Smooth muscle cell of the coronary artery (primary cell): ENCODE data around the gene DUSP19. TPM values are rescaled to one million over a fixed set of nuclear protein-coding genes. Genes with fewer than 3 reads are reported as not detected.

Experiments
- total RNA-seq: library from RNA; depleted of rRNA; stranded (reverse); fragments of >200 nt; gene quantifications from 2 replicates; pipeline ENCODE4 v1.2.3, GENCODE V29; 2014; ENCODE audit warnings: low replicate concordance

DUSP19 gene, protein sequence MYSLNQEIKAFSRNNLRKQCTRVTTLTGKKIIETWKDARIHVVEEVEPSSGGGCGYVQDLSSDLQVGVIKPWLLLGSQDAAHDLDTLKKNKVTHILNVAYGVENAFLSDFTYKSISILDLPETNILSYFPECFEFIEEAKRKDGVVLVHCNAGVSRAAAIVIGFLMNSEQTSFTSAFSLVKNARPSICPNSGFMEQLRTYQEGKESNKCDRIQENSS
- 3.4 and 4.2 TPM in 2 replicates for total RNA-seq

DNA sequence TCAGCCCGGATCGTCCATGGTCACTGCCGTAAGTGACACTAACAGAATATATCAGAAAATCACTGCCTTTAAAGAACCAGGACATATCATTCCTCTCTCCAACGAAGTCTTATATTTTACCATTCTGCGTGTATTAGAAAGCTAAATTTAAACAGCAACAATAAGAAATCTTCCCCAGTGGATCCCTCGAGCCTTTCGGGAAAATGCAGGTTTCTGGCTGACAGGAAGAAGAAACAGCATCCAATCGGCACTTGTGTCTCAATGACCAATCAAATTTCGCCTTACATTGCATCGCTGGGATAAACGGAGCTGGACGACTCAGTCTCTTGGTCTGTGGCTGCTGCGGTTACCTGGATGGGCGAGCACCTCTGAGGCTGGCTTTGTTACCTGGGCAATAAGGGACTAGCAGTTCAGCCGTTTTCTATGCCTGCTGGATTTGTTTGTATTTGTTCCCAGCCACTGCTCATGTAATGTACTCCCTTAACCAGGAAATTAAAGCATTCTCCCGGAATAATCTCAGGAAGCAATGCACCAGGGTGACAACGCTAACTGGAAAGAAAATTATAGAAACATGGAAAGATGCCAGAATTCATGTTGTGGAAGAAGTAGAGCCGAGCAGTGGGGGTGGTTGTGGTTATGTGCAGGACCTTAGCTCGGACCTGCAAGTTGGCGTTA is at the start of gene DUSP19:
DUSP19 (plus strand) TSS at position 284 of the 675 bp plus-strand sequence; CDS start at position 471, 187 bp downstream.

DNA sequence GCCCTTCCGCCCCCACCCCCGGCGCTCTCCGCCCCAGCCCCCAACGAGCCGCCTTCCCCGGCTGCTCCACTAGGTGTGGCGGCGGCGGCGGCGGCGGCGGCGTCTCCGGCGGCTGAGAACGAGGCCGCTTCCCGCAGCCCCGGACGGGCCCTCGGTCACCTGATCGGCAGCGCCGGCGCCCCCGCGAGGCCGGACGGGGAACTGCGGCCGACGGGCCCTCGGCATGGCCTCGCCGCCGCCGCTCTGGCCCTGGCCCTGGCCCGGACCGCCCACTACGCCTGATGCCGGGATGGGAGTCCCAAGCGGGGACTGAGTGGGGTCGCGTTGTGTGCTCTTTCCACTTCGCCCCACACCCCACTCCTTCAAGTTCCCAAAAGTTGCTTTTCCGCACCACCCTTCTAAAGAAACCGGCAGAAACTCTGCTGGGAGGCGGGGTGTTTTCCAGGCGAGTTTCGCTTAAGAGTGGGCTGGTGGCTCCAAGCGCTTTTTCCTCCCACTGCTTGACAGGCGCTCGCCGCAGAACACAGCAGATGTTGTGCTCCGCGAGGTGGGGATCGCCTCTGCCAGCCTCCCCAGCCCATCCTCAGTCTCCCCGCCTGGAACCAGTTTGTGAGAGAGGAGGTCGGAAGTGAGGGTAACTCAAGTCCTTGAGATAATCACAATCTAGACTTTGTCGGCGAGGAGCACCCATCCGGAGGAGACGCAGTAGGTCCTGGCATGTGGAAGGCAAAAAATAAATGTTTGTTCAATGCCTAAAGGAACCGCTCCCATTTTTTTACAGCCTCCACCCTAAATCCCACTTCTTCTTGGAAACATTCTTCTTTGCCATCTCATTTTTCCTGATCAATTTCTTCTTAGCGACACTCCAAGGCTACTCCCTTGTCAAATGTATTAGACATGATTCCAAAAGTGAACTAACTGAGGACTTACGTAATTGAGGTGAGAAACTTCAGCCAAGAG is 39.9 kb upstream of the DUSP19 start, which contains the start of gene NCKAP1:
NCKAP1 (minus strand) TSS at position 117 of the 960 bp plus-strand sequence. CDS start 358 bp downstream, outside the sequence.

DNA sequence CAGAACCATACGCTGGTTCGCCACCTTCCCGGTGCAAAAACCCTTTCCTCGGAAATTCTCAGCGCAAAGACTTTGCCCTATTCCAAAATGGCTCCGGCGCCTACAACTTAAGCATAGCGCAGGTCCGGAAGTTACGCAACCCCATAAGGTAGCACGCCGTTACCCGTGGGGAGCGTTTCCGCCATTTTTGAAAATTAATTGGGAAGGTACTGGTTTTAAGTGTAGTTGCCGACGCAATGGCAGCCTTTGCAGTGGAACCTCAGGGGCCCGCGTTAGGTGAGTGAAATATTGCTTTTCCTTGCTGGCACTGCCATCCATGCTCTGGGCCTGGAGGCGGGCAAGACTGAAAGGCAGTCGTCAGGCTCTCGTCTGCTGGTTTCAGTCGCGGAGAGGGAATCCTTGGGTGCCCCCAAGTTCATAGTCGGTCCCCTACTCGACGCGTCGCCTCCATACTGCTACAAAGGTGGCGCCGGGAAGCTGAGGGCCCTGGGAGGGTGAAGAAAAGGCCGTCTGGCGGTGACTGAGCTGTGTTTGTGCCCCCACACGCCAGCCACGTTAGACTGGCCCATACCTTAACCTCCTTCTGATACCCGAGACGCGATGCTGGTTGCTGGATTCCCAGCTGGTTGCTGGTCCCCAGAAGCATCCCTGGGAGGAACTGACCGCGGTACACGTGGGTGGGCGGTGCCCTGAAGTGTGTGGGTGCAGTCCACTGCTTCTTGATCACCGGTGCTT is 45.8 kb downstream of the DUSP19 start, which contains the start of gene NUP35:
NUP35 (plus strand) TSS at position 222 of the 735 bp plus-strand sequence; CDS start at position 237, 15 bp downstream.

Other genes starting within 250 kb of the DUSP19 start
- gene FRZB, start 212.1 kb upstream of the DUSP19 start, total RNA-seq, result under 0.01 TPM in 1 of 2 replicates, not detected in the other
- gene NCKAP1, start 40.3 kb upstream of the DUSP19 start, total RNA-seq, result 105 and 149 TPM in 2 replicates
- 5.9 and 7.0 TPM in 2 replicates for gene NUP35, start 45.7 kb downstream of the DUSP19 start, total RNA-seq